ENCODE data around the gene KRTAP5-9. TPM values are rescaled to one million over a fixed set of nuclear protein-coding genes. Genes with fewer than 3 reads are reported as not detected.

KRTAP5-9 gene
- total and polyA plus RNA-seq, 2 experiments from 2014 or later = 0.24 TPM; not detected in 1

DNA sequence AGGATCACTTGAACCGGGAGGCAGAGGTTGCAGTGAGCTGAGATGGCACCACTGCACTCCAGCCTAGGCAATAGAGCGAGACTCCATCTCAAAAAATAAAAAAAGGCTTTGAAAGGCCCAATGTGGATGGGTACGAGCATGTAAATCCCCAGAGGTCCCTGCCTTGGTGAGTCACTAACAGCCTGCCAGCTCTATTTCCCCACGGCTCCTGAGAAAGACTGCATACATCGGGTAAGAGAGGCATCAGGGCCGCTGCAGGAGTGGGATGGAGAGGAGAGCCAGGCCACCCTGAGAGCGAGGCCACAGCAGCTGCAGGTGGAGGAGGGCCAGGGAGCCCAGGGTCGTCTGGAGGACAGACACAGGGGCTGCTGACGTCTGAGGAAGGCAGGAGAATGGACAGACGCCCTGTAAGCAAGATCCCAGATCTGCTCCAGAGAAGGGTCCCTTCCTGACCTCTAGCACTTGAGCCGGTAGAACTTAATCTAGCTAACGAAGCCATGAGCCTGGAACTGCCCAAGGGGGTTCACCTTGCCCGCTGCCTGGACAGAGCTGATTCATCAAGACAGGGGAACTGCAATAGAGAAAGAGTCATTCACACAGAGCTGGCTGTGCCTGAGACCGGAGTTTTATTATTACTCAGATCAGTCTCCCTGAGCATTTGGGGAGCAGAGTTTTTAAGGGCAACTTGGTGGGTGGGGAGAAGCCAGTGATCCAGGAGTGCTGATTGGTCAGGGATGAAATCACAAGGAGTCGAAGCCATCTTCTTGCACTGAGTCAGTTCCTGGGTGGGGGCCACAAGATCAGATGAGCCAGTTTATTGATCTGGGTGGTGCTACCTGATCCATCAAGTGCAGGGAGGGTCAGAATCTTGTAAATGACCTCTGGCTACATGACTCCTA lies 5.1 kb upstream of the KRTAP5-9 start:
- Mint-ChIP-seq H3K36me3 (ENCODE audit: low read depth) (peaks cover 16% of the 10 kb centered on the region; the same call in 2 of the 3 replicates), H3K9me3 (peaks cover 18% of the 10 kb centered on the region), H3K4me1 (peaks cover 12% of the 10 kb centered on the region), H3K27me3 (ENCODE audit: insufficient read depth, low read depth, poor library complexity) (peaks cover 7% of the 10 kb centered on the region), H3K4me3 (no peak overlapping the region), H3K27ac (no peak overlapping the region)
- Histone ChIP-seq H3K9me2 (ENCODE audit: insufficient read depth) (peaks cover 6% of the 10 kb centered on the region; the same call in 1 of the 2 replicates), H3K27ac (ENCODE audit: low read depth) (no peak overlapping the region), H3K4me2 (no peak overlapping the region), H3K79me2 (replicated peaks; ENCODE audit: insufficient read depth) (no peaks in the 10 kb centered on the region), H3F3A (replicated peaks; ENCODE audit: low read depth) (no peaks in the 10 kb centered on the region), H3K36me3 (ENCODE audit: insufficient read depth) (no peaks in the 10 kb centered on the region), H4K20me1 (replicated peaks; ENCODE audit: insufficient read depth) (no peaks in the 10 kb centered on the region), H3K27me3 (ENCODE audit: insufficient read depth) (no peaks in the 10 kb centered on the region), H3K4me3 (no peak overlapping the region), H3K4me1 (ENCODE audit: insufficient read depth) (peaks cover 10% of the 10 kb centered on the region; the same call in 1 of the 2 replicates), H2AFZ (no peak overlapping the region)
- TF ChIP-seq EZH2 (IDR thresholded peaks at IDR 0.05; ENCODE audit: low read depth, unreplicated experiment) = no peak
- no peak for TF ChIP-seq JUNB (IDR thresholded peaks at IDR 0.05; ENCODE audit: unreplicated experiment)
- TF ChIP-seq CREB1 (CRISPR knock-in tag; IDR thresholded peaks at IDR 0.05; ENCODE audit: low read depth) = no peak
- TF ChIP-seq, protein P1, sequence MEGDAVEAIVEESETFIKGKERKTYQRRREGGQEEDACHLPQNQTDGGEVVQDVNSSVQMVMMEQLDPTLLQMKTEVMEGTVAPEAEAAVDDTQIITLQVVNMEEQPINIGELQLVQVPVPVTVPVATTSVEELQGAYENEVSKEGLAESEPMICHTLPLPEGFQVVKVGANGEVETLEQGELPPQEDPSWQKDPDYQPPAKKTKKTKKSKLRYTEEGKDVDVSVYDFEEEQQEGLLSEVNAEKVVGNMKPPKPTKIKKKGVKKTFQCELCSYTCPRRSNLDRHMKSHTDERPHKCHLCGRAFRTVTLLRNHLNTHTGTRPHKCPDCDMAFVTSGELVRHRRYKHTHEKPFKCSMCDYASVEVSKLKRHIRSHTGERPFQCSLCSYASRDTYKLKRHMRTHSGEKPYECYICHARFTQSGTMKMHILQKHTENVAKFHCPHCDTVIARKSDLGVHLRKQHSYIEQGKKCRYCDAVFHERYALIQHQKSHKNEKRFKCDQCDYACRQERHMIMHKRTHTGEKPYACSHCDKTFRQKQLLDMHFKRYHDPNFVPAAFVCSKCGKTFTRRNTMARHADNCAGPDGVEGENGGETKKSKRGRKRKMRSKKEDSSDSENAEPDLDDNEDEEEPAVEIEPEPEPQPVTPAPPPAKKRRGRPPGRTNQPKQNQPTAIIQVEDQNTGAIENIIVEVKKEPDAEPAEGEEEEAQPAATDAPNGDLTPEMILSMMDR (conservative IDR thresholded peaks at IDR 0.05; ENCODE audit: low read depth in 2 of 2) = no peak
- TF ChIP-seq, protein P2, sequence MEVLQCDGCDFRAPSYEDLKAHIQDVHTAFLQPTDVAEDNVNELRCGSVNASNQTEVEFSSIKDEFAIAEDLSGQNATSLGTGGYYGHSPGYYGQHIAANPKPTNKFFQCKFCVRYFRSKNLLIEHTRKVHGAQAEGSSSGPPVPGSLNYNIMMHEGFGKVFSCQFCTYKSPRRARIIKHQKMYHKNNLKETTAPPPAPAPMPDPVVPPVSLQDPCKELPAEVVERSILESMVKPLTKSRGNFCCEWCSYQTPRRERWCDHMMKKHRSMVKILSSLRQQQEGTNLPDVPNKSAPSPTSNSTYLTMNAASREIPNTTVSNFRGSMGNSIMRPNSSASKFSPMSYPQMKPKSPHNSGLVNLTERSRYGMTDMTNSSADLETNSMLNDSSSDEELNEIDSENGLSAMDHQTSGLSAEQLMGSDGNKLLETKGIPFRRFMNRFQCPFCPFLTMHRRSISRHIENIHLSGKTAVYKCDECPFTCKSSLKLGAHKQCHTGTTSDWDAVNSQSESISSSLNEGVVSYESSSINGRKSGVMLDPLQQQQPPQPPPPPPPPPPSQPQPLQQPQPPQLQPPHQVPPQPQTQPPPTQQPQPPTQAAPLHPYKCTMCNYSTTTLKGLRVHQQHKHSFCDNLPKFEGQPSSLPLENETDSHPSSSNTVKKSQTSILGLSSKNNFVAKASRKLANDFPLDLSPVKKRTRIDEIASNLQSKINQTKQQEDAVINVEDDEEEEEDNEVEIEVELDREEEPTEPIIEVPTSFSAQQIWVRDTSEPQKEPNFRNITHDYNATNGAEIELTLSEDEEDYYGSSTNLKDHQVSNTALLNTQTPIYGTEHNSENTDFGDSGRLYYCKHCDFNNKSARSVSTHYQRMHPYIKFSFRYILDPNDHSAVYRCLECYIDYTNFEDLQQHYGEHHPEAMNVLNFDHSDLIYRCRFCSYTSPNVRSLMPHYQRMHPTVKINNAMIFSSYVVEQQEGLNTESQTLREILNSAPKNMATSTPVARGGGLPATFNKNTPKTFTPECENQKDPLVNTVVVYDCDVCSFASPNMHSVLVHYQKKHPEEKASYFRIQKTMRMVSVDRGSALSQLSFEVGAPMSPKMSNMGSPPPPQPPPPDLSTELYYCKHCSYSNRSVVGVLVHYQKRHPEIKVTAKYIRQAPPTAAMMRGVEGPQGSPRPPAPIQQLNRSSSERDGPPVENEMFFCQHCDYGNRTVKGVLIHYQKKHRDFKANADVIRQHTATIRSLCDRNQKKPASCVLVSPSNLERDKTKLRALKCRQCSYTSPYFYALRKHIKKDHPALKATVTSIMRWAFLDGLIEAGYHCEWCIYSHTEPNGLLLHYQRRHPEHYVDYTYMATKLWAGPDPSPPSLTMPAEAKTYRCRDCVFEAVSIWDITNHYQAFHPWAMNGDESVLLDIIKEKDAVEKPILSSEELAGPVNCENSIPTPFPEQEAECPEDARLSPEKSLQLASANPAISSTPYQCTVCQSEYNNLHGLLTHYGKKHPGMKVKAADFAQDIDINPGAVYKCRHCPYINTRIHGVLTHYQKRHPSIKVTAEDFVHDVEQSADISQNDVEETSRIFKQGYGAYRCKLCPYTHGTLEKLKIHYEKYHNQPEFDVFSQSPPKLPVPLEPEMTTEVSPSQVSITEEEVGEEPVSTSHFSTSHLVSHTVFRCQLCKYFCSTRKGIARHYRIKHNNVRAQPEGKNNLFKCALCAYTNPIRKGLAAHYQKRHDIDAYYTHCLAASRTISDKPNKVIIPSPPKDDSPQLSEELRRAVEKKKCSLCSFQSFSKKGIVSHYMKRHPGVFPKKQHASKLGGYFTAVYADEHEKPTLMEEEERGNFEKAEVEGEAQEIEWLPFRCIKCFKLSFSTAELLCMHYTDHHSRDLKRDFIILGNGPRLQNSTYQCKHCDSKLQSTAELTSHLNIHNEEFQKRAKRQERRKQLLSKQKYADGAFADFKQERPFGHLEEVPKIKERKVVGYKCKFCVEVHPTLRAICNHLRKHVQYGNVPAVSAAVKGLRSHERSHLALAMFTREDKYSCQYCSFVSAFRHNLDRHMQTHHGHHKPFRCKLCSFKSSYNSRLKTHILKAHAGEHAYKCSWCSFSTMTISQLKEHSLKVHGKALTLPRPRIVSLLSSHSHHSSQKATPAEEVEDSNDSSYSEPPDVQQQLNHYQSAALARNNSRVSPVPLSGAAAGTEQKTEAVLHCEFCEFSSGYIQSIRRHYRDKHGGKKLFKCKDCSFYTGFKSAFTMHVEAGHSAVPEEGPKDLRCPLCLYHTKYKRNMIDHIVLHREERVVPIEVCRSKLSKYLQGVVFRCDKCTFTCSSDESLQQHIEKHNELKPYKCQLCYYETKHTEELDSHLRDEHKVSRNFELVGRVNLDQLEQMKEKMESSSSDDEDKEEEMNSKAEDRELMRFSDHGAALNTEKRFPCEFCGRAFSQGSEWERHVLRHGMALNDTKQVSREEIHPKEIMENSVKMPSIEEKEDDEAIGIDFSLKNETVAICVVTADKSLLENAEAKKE (CRISPR knock-in tag; IDR thresholded peaks at IDR 0.05) = no peak
- no peak for TF ChIP-seq ZNF114 (CRISPR knock-in tag; IDR thresholded peaks at IDR 0.05)
- no peak for TF ChIP-seq ZNF331 (CRISPR knock-in tag; IDR thresholded peaks at IDR 0.05; ENCODE audit: low read depth)
- TF ChIP-seq, protein P3, sequence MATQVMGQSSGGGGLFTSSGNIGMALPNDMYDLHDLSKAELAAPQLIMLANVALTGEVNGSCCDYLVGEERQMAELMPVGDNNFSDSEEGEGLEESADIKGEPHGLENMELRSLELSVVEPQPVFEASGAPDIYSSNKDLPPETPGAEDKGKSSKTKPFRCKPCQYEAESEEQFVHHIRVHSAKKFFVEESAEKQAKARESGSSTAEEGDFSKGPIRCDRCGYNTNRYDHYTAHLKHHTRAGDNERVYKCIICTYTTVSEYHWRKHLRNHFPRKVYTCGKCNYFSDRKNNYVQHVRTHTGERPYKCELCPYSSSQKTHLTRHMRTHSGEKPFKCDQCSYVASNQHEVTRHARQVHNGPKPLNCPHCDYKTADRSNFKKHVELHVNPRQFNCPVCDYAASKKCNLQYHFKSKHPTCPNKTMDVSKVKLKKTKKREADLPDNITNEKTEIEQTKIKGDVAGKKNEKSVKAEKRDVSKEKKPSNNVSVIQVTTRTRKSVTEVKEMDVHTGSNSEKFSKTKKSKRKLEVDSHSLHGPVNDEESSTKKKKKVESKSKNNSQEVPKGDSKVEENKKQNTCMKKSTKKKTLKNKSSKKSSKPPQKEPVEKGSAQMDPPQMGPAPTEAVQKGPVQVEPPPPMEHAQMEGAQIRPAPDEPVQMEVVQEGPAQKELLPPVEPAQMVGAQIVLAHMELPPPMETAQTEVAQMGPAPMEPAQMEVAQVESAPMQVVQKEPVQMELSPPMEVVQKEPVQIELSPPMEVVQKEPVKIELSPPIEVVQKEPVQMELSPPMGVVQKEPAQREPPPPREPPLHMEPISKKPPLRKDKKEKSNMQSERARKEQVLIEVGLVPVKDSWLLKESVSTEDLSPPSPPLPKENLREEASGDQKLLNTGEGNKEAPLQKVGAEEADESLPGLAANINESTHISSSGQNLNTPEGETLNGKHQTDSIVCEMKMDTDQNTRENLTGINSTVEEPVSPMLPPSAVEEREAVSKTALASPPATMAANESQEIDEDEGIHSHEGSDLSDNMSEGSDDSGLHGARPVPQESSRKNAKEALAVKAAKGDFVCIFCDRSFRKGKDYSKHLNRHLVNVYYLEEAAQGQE (IDR thresholded peaks at IDR 0.05; ENCODE audit: unreplicated experiment) = no peak
- TF ChIP-seq STAT1 (IDR thresholded peaks at IDR 0.05; ENCODE audit: unreplicated experiment) = no peak
- no peak for TF ChIP-seq NANOG (IDR thresholded peaks at IDR 0.05; ENCODE audit: borderline replicate concordance)
- TF ChIP-seq POLR2AphosphoS5 (IDR thresholded peaks at IDR 0.05; ENCODE audit: low read depth) = no peak
- TF ChIP-seq, protein P4, sequence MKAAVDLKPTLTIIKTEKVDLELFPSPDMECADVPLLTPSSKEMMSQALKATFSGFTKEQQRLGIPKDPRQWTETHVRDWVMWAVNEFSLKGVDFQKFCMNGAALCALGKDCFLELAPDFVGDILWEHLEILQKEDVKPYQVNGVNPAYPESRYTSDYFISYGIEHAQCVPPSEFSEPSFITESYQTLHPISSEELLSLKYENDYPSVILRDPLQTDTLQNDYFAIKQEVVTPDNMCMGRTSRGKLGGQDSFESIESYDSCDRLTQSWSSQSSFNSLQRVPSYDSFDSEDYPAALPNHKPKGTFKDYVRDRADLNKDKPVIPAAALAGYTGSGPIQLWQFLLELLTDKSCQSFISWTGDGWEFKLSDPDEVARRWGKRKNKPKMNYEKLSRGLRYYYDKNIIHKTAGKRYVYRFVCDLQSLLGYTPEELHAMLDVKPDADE (IDR thresholded peaks at IDR 0.05) = no peak
- no peak for TF ChIP-seq EZH2phosphoT487 (IDR thresholded peaks at IDR 0.05; ENCODE audit: unreplicated experiment)
- no peak for DNase-seq (ENCODE audit: low spot score)
- ATAC-seq = no peak
